Measurements from ENCODE around the gene CRYBA4. TPM values are rescaled to one million over a fixed set of nuclear protein-coding genes. Genes with fewer than 3 reads are reported as not detected.

The CRYBA4 gene
- total and polyA plus RNA-seq, 2 donors = not detected

GRCh38 chr22:26669060-26669481 lies 47.3 kb downstream of the CRYBA4 start:
- no peaks in the 10 kb centered on the region for H3K36me3 ChIP-seq (ENCODE audit: insufficient read depth)
- WGBS = 47% methylated on average over 2 of the region's 2 CpGs
- no peak overlapping the region for H3K4me3 ChIP-seq (ENCODE audit: low read depth, low read length)

GRCh38 chr22:26670459-26670858 lies 48.7 kb downstream of the CRYBA4 start:
- WGBS = 84% methylated on average over 4 of the region's 4 CpGs
- DNase-seq (ENCODE audit: extremely low spot score) = no peak
- Histone ChIP-seq H3K4me3 (ENCODE audit: low read depth, low read length) (no peak overlapping the region), H3K27ac (ENCODE audit: low read depth) (no peak overlapping the region), H3K36me3 (ENCODE audit: insufficient read depth) (no peaks in the 10 kb centered on the region), H3K4me1 (ENCODE audit: insufficient read depth) (no peaks in the 10 kb centered on the region)

More at GRCh38 chr22:26669060-26669481, 47.3 kb downstream of the CRYBA4 start:
- H3K4me1 ChIP-seq (ENCODE audit: insufficient read depth) = no peaks in the 10 kb centered on the region
- no peak overlapping the region for H3K27ac ChIP-seq (ENCODE audit: low read depth)
- no peak for DNase-seq (ENCODE audit: extremely low spot score)

GRCh38 chr22:26671317-26672059 lies 49.7 kb downstream of the CRYBA4 start:
- Histone ChIP-seq H3K4me1 (ENCODE audit: insufficient read depth) (no peaks in the 10 kb centered on the region), H3K4me3 (ENCODE audit: low read depth, low read length) (no peak overlapping the region), H3K27ac (ENCODE audit: low read depth) (no peak overlapping the region), H3K36me3 (ENCODE audit: insufficient read depth) (no peaks in the 10 kb centered on the region)
- DNase-seq (ENCODE audit: extremely low spot score) = no peak
- WGBS = 80% methylated on average over 15 of the region's 15 CpGs

GRCh38 chr22:26672060-26672471 lies 50.3 kb downstream of the CRYBA4 start:
- no peak overlapping the region for H3K4me3 ChIP-seq (ENCODE audit: low read depth, low read length)
- no peaks in the 10 kb centered on the region for H3K4me1 ChIP-seq (ENCODE audit: insufficient read depth)
- H3K36me3 ChIP-seq (ENCODE audit: insufficient read depth) = no peaks in the 10 kb centered on the region
- DNase-seq (ENCODE audit: extremely low spot score) = no peak
- WGBS = 82% methylated on average over 8 of the region's 8 CpGs
- H3K27ac ChIP-seq (ENCODE audit: low read depth) = peak overlapping the region; percentile 83

GRCh38 chr22:26672590-26673468 lies 51.1 kb downstream of the CRYBA4 start:
- no peaks in the 10 kb centered on the region for H3K36me3 ChIP-seq (ENCODE audit: insufficient read depth)
- peak; percentile 96 for DNase-seq (ENCODE audit: extremely low spot score)
- H3K27ac ChIP-seq (ENCODE audit: low read depth) = peak overlapping the region; percentile 83
- H3K4me3 ChIP-seq (ENCODE audit: low read depth, low read length) = peak overlapping the region; percentile 61
- under 1% methylated on average over 36 of the region's 36 CpGs for WGBS
- H3K4me1 ChIP-seq (ENCODE audit: insufficient read depth) = no peaks in the 10 kb centered on the region

- 29% methylated on average over 4 of the region's 4 CpGs for WGBS
- no peaks in the 10 kb centered on the region for H3K4me1 ChIP-seq (ENCODE audit: insufficient read depth)
- H3K36me3 ChIP-seq (ENCODE audit: insufficient read depth) = no peaks in the 10 kb centered on the region
- H3K4me3 ChIP-seq (ENCODE audit: low read depth, low read length) = peak overlapping the region; percentile 61
- H3K27ac ChIP-seq (ENCODE audit: low read depth) = peak overlapping the region; percentile 82
- DNase-seq (ENCODE audit: extremely low spot score) = no peak
Observed at GRCh38 chr22:26673486-26673885, 51.7 kb downstream of the CRYBA4 start.

GRCh38 chr22:26674211-26675190 lies 52.7 kb downstream of the CRYBA4 start:
- 87% methylated on average over 9 of the region's 9 CpGs for WGBS
- Histone ChIP-seq H3K27ac (ENCODE audit: low read depth) (no peak overlapping the region), H3K36me3 (ENCODE audit: insufficient read depth) (no peaks in the 10 kb centered on the region)

GRCh38 chr22:26675687-26676268 lies 54.0 kb downstream of the CRYBA4 start:
- H3K27ac ChIP-seq (ENCODE audit: low read depth) = no peak overlapping the region
- no peaks in the 10 kb centered on the region for H3K36me3 ChIP-seq (ENCODE audit: insufficient read depth)
- no peaks in the 10 kb centered on the region for H3K4me1 ChIP-seq (ENCODE audit: insufficient read depth)
- WGBS = 92% methylated on average over 4 of the region's 4 CpGs
- no peak overlapping the region for H3K4me3 ChIP-seq (ENCODE audit: low read depth, low read length)
- no peak for DNase-seq (ENCODE audit: extremely low spot score)

More at GRCh38 chr22:26674211-26675190, 52.7 kb downstream of the CRYBA4 start:
- DNase-seq (ENCODE audit: extremely low spot score) = no peak
- H3K4me1 ChIP-seq (ENCODE audit: insufficient read depth) = no peaks in the 10 kb centered on the region
- no peak overlapping the region for H3K4me3 ChIP-seq (ENCODE audit: low read depth, low read length)

- 85% methylated on average over 5 of the region's 5 CpGs for whole genome bisulfite sequencing
- Histone ChIP-seq H3K27ac (ENCODE audit: low read depth) (no peak overlapping the region), H3K36me3 (ENCODE audit: insufficient read depth) (no peaks in the 10 kb centered on the region)
Observed at GRCh38 chr22:26677217-26677616, 55.5 kb downstream of the CRYBA4 start.

GRCh38 chr22:26679003-26679629 lies 57.4 kb downstream of the CRYBA4 start:
- H3K27ac ChIP-seq (ENCODE audit: low read depth) = no peak overlapping the region
- WGBS = 50% methylated on average over 9 of the region's 9 CpGs
- H3K36me3 ChIP-seq (ENCODE audit: insufficient read depth) = no peaks in the 10 kb centered on the region
- no peak for DNase-seq (ENCODE audit: extremely low spot score)
- H3K4me1 ChIP-seq (ENCODE audit: insufficient read depth) = no peaks in the 10 kb centered on the region
- no peak overlapping the region for H3K4me3 ChIP-seq (ENCODE audit: low read depth, low read length)

More at GRCh38 chr22:26677217-26677616, 55.5 kb downstream of the CRYBA4 start:
- no peak for DNase-seq (ENCODE audit: extremely low spot score)
- no peaks in the 10 kb centered on the region for H3K4me1 ChIP-seq (ENCODE audit: insufficient read depth)
- H3K4me3 ChIP-seq (ENCODE audit: low read depth, low read length) = no peak overlapping the region

Data from urinary bladder (tissue), 4 donors.